ENCODE measurements around the gene TLR8. TPM values are rescaled to one million over a fixed set of nuclear protein-coding genes. Genes with fewer than 3 reads are reported as not detected.

Gene TLR8
- total and polyA plus RNA-seq, 2 of the 4 experiments (the other 2 are of a cell fraction) = not detected

DNA sequence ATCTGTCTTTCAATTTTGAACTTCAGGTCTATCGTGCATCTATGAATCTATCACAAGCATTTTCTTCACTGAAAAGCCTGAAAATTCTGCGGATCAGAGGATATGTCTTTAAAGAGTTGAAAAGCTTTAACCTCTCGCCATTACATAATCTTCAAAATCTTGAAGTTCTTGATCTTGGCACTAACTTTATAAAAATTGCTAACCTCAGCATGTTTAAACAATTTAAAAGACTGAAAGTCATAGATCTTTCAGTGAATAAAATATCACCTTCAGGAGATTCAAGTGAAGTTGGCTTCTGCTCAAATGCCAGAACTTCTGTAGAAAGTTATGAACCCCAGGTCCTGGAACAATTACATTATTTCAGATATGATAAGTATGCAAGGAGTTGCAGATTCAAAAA, 19.9 kb upstream of the TLR8 start:
- DNase-seq (no peak), ATAC-seq (ENCODE audit: low read depth) (no peak)
- H3K18ac ChIP-seq (ENCODE audit: low read depth, low read length) = no peak overlapping the region
- H2AFZ ChIP-seq (replicated peaks; ENCODE audit: low read length, poor library complexity) = no peak overlapping the region
- no peak overlapping the region for H4K91ac ChIP-seq (ENCODE audit: insufficient read depth, low read depth, low read length)
- H3K4me1 ChIP-seq (ENCODE audit: control insufficient read depth, insufficient read depth, low read length) = no peaks in the 10 kb centered on the region
- ChIA-PET CTCF (no interaction called here), POLR2A (ENCODE audit: unreplicated experiment) (no interaction called here)
- no peak overlapping the region for H2BK120ac ChIP-seq (ENCODE audit: low read depth, low read length)
- no peak overlapping the region for H2BK5ac ChIP-seq (ENCODE audit: low read depth, low read length, poor library complexity, severe bottlenecking)
- WGBS, 2 experiments (ENCODE audit: extremely low coverage in 2 of 2, insufficient read length in 1 of 2) = no CpG with 5 or more reads among the region's 3 CpGs
- H2AK5ac ChIP-seq (ENCODE audit: low read depth, low read length) = no peak overlapping the region
- no peak overlapping the region for H3K14ac ChIP-seq (replicated peaks; ENCODE audit: low read depth, low read length)
- no peak overlapping the region for H3K4me3 ChIP-seq (ENCODE audit: insufficient read depth, low read depth, low read length)
- dilution Hi-C loops (cut with HindIII; ENCODE audit: low sequenced_read_pairs, unreplicated experiment) = no loop called here
- intact Hi-C loops (cut with micrococcal nuclease) = no loop called here
- no peak overlapping the region for H3K27ac ChIP-seq (ENCODE audit: insufficient read depth, low read length)
- H3K4me2 ChIP-seq (ENCODE audit: low read depth, low read length) = no peak overlapping the region
- H4K8ac ChIP-seq (ENCODE audit: low read depth in 2 of 2, low read length in 2 of 2) = no peak overlapping the region
- H2BK15ac ChIP-seq (ENCODE audit: low read depth, low read length) = no peak overlapping the region
- TF ChIP-seq BHLHE40 (IDR thresholded peaks at IDR 0.05; ENCODE audit: low read depth, low read length) (no peak), MAFK (IDR thresholded peaks at IDR 0.05; ENCODE audit: low read depth, low read length) (peak; percentile 90)
- no peaks in the 10 kb centered on the region for H3K36me3 ChIP-seq (ENCODE audit: control insufficient read depth, insufficient read depth, low read length)
- H4K20me1 ChIP-seq (ENCODE audit: insufficient read depth, low read length) = no peaks in the 10 kb centered on the region
- BruUV-seq (replicated peaks) = no TSS peak
- no peak overlapping the region for H3K9ac ChIP-seq (ENCODE audit: low read depth, low read length)
- in situ Hi-C loops (cut with MboI; ENCODE audit: low sequenced_read_pairs) = no loop called here
- no peak overlapping the region for H2AK9ac ChIP-seq (replicated peaks; ENCODE audit: low read depth, low read length, poor library complexity)
- no peak overlapping the region for H3K23ac ChIP-seq (ENCODE audit: low read depth, low read length)
- H3K9me3 ChIP-seq (ENCODE audit: control insufficient read depth, insufficient read depth, low read length) = no peaks in the 10 kb centered on the region
- no peak overlapping the region for H4K5ac ChIP-seq (ENCODE audit: low read depth, low read length)
- H2BK20ac ChIP-seq (ENCODE audit: low read depth, low read length) = no peak overlapping the region
- no peaks in the 10 kb centered on the region for H3K9me1 ChIP-seq (ENCODE audit: insufficient read depth, low read length)
- H3K27me3 ChIP-seq (ENCODE audit: control insufficient read depth, insufficient read depth, low read length) = no peaks in the 10 kb centered on the region; the same call in 1 of the 2 replicates
- no peak overlapping the region for H3K56ac ChIP-seq (ENCODE audit: extremely low read depth, insufficient read depth, low read length)
- no peak overlapping the region for H3K4ac ChIP-seq (ENCODE audit: low read depth, low read length)
- H3K79me1 ChIP-seq (ENCODE audit: low read depth in 1 of 2, low read length in 2 of 2) = no peaks in the 10 kb centered on the region

All from IMR-90 (cell line).